HepG2 (cell line): Measurements from ENCODE around the gene PLXNB2. TPM values are rescaled to one million over a fixed set of nuclear protein-coding genes. Genes with fewer than 3 reads are reported as not detected.

Experiments used
- ARHGAP35 ChIP-seq: sonication (generic); formaldehyde crosslinking; IDR thresholded peaks from 2 replicates; pipeline ENCODE4 v1.9.0; 2022; ENCODE audit warnings: mild to moderate bottlenecking, inconsistent platforms, moderate library complexity, missing genetic modification reagents, borderline replicate concordance
- ATRX ChIP-seq: sonication (generic); formaldehyde crosslinking; IDR thresholded peaks from 2 replicates; pipeline ENCODE4 v1.4.0; 2020; ENCODE audit warnings: missing genetic modification reagents, borderline replicate concordance
- GATAD2A ChIP-seq: IDR thresholded peaks from 2 replicates; pipeline ENCODE4 v1.6.1; 2016
- KDM6A ChIP-seq: IDR thresholded peaks from 2 replicates; pipeline ENCODE4 v1.6.1; 2016; ENCODE audit warnings: low read depth
- KLF9 ChIP-seq: IDR thresholded peaks from 2 replicates; pipeline ENCODE4 v1.6.1; 2016; ENCODE audit warnings: low read depth
- NFRKB ChIP-seq: fragments of 450-650 bp; IDR thresholded peaks from 2 replicates; pipeline ENCODE4 v1.6.1; 2017
- PHF21A ChIP-seq: sonication (generic); formaldehyde crosslinking; IDR thresholded peaks from 2 replicates; pipeline ENCODE4 v1.5.0; 2020; ENCODE audit warnings: mild to moderate bottlenecking, missing genetic modification reagents
- ZBTB20 ChIP-seq: sonication (generic); formaldehyde crosslinking; IDR thresholded peaks from 2 replicates; pipeline ENCODE4 v1.8.1; 2023; ENCODE audit warnings: missing genetic modification reagents, low read depth, mild to moderate bottlenecking, borderline replicate concordance
- ZBTB44 ChIP-seq: sonication (generic); formaldehyde crosslinking; IDR thresholded peaks from 2 replicates; pipeline ENCODE4 v1.4.0; 2020; ENCODE audit warnings: missing genetic modification reagents
- ZNF12 ChIP-seq: sonication (generic); formaldehyde crosslinking; IDR thresholded peaks from 2 replicates; pipeline ENCODE4 v1.5.0; 2020; ENCODE audit warnings: missing genetic modification reagents
- ZNF362 ChIP-seq: sonication (generic); formaldehyde crosslinking; IDR thresholded peaks from 2 replicates; pipeline ENCODE4 v1.4.0; 2020; ENCODE audit warnings: missing genetic modification reagents, mild to moderate bottlenecking, borderline replicate concordance
- ZNF382 ChIP-seq: sonication (generic); formaldehyde crosslinking; IDR thresholded peaks from 2 replicates; pipeline ENCODE4 v1.5.0; 2020; ENCODE audit warnings: missing genetic modification reagents, mild to moderate bottlenecking, borderline replicate concordance
- ZNF414 ChIP-seq: sonication (generic); formaldehyde crosslinking; IDR thresholded peaks from 2 replicates; pipeline ENCODE4 v1.5.0; 2020; ENCODE audit warnings: missing genetic modification reagents
- ZNF547 ChIP-seq: sonication (generic); formaldehyde crosslinking; IDR thresholded peaks from 2 replicates; pipeline ENCODE4 v1.5.1; 2020; ENCODE audit warnings: mild to moderate bottlenecking, missing genetic modification reagents
- ZNF674 ChIP-seq: sonication (generic); formaldehyde crosslinking; IDR thresholded peaks from 2 replicates; pipeline ENCODE4 v1.5.0; 2020; ENCODE audit warnings: low read depth, mild to moderate bottlenecking, missing genetic modification reagents
- ZNF816 ChIP-seq: sonication (generic); formaldehyde crosslinking; IDR thresholded peaks from 2 replicates; pipeline ENCODE4 v1.8.0; 2022; ENCODE audit warnings: missing genetic modification reagents, mild to moderate bottlenecking, borderline replicate concordance
- ZNF83 ChIP-seq: sonication (generic); formaldehyde crosslinking; IDR thresholded peaks from 2 replicates; pipeline ENCODE4 v1.4.0; 2020; ENCODE audit warnings: missing genetic modification reagents, mild to moderate bottlenecking, borderline replicate concordance
- polyA plus RNA-seq, 8 experiments: library from polyadenylated mRNA; depleted of rRNA in 3 of 8; stranded (reverse) in 7 of 8; unstranded in 1 of 8; fragments of >200 nt; fragmentation: Illumina TruSeq in 4 of 8; extraction: Trizol in 4 of 8; gene quantifications; 2 replicates each; pipeline versions ENCODE4 v1.2.1 to v1.2.3, GENCODE V29; 2011 to 2016; ENCODE audit warnings: low read depth in 4 of 8, missing spikeins in 1 of 8, mixed read lengths in 1 of 8; ENCODE audit not compliant: insufficient read depth in 1 of 8
- total RNA-seq, 5 experiments: library from RNA; depleted of rRNA; stranded (reverse); fragments of >200 nt; fragmentation: Illumina TruSeq; extraction: Trizol; gene quantifications; 2 replicates each; pipeline ENCODE4 v1.2.3, GENCODE V29; 2016; ENCODE audit warnings: low read depth in 1 of 5
- TF ChIP-seq, protein P1 (sequence below): sonication (generic); formaldehyde crosslinking; IDR thresholded peaks from 2 replicates; pipeline ENCODE4 v1.9.0; 2021; ENCODE audit warnings: mild to moderate bottlenecking, missing genetic modification reagents
- TF ChIP-seq, protein P2 (sequence below): sonication (generic); formaldehyde crosslinking; IDR thresholded peaks from 2 replicates; pipeline ENCODE4 v1.8.1; 2023; ENCODE audit warnings: missing genetic modification reagents, mild to moderate bottlenecking, borderline replicate concordance

Gene PLXNB2
- total and polyA plus RNA-seq, 2 of the 13 experiments (the other 11 are each of a cell fraction or from before 2014, with no cell fraction given): 32.6 to 68.9 TPM

- TF ChIP-seq, protein P1, sequence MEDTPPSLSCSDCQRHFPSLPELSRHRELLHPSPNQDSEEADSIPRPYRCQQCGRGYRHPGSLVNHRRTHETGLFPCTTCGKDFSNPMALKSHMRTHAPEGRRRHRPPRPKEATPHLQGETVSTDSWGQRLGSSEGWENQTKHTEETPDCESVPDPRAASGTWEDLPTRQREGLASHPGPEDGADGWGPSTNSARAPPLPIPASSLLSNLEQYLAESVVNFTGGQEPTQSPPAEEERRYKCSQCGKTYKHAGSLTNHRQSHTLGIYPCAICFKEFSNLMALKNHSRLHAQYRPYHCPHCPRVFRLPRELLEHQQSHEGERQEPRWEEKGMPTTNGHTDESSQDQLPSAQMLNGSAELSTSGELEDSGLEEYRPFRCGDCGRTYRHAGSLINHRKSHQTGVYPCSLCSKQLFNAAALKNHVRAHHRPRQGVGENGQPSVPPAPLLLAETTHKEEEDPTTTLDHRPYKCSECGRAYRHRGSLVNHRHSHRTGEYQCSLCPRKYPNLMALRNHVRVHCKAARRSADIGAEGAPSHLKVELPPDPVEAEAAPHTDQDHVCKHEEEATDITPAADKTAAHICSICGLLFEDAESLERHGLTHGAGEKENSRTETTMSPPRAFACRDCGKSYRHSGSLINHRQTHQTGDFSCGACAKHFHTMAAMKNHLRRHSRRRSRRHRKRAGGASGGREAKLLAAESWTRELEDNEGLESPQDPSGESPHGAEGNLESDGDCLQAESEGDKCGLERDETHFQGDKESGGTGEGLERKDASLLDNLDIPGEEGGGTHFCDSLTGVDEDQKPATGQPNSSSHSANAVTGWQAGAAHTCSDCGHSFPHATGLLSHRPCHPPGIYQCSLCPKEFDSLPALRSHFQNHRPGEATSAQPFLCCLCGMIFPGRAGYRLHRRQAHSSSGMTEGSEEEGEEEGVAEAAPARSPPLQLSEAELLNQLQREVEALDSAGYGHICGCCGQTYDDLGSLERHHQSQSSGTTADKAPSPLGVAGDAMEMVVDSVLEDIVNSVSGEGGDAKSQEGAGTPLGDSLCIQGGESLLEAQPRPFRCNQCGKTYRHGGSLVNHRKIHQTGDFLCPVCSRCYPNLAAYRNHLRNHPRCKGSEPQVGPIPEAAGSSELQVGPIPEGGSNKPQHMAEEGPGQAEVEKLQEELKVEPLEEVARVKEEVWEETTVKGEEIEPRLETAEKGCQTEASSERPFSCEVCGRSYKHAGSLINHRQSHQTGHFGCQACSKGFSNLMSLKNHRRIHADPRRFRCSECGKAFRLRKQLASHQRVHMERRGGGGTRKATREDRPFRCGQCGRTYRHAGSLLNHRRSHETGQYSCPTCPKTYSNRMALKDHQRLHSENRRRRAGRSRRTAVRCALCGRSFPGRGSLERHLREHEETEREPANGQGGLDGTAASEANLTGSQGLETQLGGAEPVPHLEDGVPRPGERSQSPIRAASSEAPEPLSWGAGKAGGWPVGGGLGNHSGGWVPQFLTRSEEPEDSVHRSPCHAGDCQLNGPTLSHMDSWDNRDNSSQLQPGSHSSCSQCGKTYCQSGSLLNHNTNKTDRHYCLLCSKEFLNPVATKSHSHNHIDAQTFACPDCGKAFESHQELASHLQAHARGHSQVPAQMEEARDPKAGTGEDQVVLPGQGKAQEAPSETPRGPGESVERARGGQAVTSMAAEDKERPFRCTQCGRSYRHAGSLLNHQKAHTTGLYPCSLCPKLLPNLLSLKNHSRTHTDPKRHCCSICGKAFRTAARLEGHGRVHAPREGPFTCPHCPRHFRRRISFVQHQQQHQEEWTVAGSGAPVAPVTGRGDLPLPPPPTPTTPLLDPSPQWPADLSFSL: peak; percentile 61; the same call in 1 of the 2 replicates
- no peak for TF ChIP-seq ARHGAP35 (CRISPR knock-in tag)
- TF ChIP-seq ZNF12 (CRISPR knock-in tag): 0 out of 2 replicates have a peak, but pooled peaks have one; percentile 27
- no peak for TF ChIP-seq ZNF382 (CRISPR knock-in tag)
- no peak for TF ChIP-seq KLF9 (CRISPR knock-in tag)
- TF ChIP-seq, protein P2, sequence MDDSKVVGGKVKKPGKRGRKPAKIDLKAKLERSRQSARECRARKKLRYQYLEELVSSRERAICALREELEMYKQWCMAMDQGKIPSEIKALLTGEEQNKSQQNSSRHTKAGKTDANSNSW (CRISPR knock-in tag): peak; percentile 81; the same call in 1 of the 2 replicates
- TF ChIP-seq GATAD2A: peak; percentile 53; the same call in 1 of the 2 replicates
- TF ChIP-seq ATRX (CRISPR knock-in tag): no peak
- no peak for TF ChIP-seq NFRKB
- TF ChIP-seq KDM6A (CRISPR knock-in tag): no peak
- no peak for TF ChIP-seq ZNF816 (CRISPR knock-in tag)
- TF ChIP-seq ZBTB20 (CRISPR knock-in tag): no peak
- TF ChIP-seq ZNF414: 0 out of 2 replicates have a peak, but pooled peaks have one; percentile 22
- no peak for TF ChIP-seq ZNF674 (CRISPR knock-in tag)
- TF ChIP-seq ZNF83 (CRISPR knock-in tag): no peak; the same call in 1 of the 2 replicates
- TF ChIP-seq ZBTB44 (CRISPR knock-in tag): 0 out of 2 replicates have a peak, but pooled peaks have one; percentile 24
- peak; percentile 42; the same call in 1 of the 2 replicates for TF ChIP-seq ZNF547 (CRISPR knock-in tag)
- no peak; the same call in 1 of the 2 replicates for TF ChIP-seq ZNF362 (CRISPR knock-in tag)
- no peak for TF ChIP-seq PHF21A (CRISPR knock-in tag)
Measured at GRCh38 chr22:50244420-50245213, 62.8 kb downstream of the PLXNB2 start, which contains the start of gene TUBGCP6 (continued).
